ENCODE measurements around the gene PLA2G2F.

DNA sequence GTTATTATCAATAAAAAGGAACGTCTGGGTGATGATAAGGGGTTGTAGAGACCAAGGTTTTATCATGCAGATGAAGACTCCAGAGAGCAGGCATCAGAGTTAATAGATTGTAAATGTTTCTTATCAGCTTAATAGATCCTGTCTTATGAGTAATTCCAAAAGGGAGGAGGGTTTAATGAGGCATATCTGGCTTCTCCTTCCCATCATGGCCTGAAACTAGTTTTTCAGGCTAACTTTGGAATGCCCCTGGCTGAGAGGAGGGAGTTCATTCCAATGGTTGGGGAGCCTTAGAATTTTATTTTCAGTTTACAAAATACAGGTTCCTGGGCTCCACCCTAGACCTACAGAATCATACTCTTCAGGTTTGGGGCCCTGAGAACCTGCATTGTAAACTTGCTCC is 33.3 kb upstream of the PLA2G2F start:
- TF ChIP-seq, protein P1, sequence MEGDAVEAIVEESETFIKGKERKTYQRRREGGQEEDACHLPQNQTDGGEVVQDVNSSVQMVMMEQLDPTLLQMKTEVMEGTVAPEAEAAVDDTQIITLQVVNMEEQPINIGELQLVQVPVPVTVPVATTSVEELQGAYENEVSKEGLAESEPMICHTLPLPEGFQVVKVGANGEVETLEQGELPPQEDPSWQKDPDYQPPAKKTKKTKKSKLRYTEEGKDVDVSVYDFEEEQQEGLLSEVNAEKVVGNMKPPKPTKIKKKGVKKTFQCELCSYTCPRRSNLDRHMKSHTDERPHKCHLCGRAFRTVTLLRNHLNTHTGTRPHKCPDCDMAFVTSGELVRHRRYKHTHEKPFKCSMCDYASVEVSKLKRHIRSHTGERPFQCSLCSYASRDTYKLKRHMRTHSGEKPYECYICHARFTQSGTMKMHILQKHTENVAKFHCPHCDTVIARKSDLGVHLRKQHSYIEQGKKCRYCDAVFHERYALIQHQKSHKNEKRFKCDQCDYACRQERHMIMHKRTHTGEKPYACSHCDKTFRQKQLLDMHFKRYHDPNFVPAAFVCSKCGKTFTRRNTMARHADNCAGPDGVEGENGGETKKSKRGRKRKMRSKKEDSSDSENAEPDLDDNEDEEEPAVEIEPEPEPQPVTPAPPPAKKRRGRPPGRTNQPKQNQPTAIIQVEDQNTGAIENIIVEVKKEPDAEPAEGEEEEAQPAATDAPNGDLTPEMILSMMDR (IDR thresholded peaks at IDR 0.05; ENCODE audit: insufficient read depth, low read length) = no peak
- no peak for TF ChIP-seq POLR2AphosphoS5 (IDR thresholded peaks at IDR 0.05; ENCODE audit: low read depth)
- TF ChIP-seq, protein P2, sequence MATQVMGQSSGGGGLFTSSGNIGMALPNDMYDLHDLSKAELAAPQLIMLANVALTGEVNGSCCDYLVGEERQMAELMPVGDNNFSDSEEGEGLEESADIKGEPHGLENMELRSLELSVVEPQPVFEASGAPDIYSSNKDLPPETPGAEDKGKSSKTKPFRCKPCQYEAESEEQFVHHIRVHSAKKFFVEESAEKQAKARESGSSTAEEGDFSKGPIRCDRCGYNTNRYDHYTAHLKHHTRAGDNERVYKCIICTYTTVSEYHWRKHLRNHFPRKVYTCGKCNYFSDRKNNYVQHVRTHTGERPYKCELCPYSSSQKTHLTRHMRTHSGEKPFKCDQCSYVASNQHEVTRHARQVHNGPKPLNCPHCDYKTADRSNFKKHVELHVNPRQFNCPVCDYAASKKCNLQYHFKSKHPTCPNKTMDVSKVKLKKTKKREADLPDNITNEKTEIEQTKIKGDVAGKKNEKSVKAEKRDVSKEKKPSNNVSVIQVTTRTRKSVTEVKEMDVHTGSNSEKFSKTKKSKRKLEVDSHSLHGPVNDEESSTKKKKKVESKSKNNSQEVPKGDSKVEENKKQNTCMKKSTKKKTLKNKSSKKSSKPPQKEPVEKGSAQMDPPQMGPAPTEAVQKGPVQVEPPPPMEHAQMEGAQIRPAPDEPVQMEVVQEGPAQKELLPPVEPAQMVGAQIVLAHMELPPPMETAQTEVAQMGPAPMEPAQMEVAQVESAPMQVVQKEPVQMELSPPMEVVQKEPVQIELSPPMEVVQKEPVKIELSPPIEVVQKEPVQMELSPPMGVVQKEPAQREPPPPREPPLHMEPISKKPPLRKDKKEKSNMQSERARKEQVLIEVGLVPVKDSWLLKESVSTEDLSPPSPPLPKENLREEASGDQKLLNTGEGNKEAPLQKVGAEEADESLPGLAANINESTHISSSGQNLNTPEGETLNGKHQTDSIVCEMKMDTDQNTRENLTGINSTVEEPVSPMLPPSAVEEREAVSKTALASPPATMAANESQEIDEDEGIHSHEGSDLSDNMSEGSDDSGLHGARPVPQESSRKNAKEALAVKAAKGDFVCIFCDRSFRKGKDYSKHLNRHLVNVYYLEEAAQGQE (IDR thresholded peaks at IDR 0.05; ENCODE audit: insufficient replicate concordance, low read depth) = no peak

Data from HL-60 (cell line).